Activated naive CD8-positive, alpha-beta T cell (primary cell): ENCODE data around the gene GOSR2.

Source experiments
- H3K27ac Mint-ChIP-seq: one replicate; pipeline ENCODE4 v1.8.0; 2021; ENCODE audit warnings: mixed read lengths
- H3K27me3 Mint-ChIP-seq: one replicate; pipeline ENCODE4 v1.8.0; 2021; ENCODE audit warnings: mixed read lengths
- H3K36me3 Mint-ChIP-seq: one replicate; pipeline ENCODE4 v1.8.0; 2021; ENCODE audit warnings: mixed read lengths
- H3K4me1 Mint-ChIP-seq: one replicate; pipeline ENCODE4 v1.8.0; 2021; ENCODE audit warnings: low read depth, mixed read lengths
- H3K4me3 Mint-ChIP-seq: one replicate; pipeline ENCODE4 v1.8.0; 2021; ENCODE audit warnings: mild to moderate bottlenecking, mixed read lengths
- H3K9me3 Mint-ChIP-seq: one replicate; pipeline ENCODE4 v1.8.0; 2021; ENCODE audit warnings: low read depth, mixed read lengths

GOSR2 gene

GRCh38 chr17:46922804-46923635 is at the start of gene GOSR2:
TSS of gene GOSR2 (plus strand) at chr17:46923160. CDS start at chr17:46923193, 33 bp downstream.
- peaks cover 51% of the 10 kb centered on the region for H3K4me1 Mint-ChIP-seq
- H3K9me3 Mint-ChIP-seq, result no peaks in the 10 kb centered on the region
- peaks cover 2% of the 10 kb centered on the region for H3K36me3 Mint-ChIP-seq
- H3K4me3 Mint-ChIP-seq, result peak within 1 kb of the TSS; percentile 97
- H3K27ac Mint-ChIP-seq, result peak within 1 kb of the TSS; percentile 100
- H3K27me3 Mint-ChIP-seq, result no peaks in the 10 kb centered on the region

GRCh38 chr17:46873941-46874645 is 48.9 kb upstream of the GOSR2 start:
- no peaks in the 10 kb centered on the region for H3K9me3 Mint-ChIP-seq
- H3K36me3 Mint-ChIP-seq, result no peaks in the 10 kb centered on the region
- no peak overlapping the region for H3K27ac Mint-ChIP-seq
- no peak overlapping the region for H3K4me3 Mint-ChIP-seq
- no peaks in the 10 kb centered on the region for H3K27me3 Mint-ChIP-seq
- H3K4me1 Mint-ChIP-seq, result peaks cover 8% of the 10 kb centered on the region

- Mint-ChIP-seq H3K4me3 (no peak overlapping the region), H3K36me3 (no peaks in the 10 kb centered on the region), H3K27ac (no peak overlapping the region)
These were observed 48.1 kb upstream of the GOSR2 start for GRCh38 chr17:46874906-46875305.

GRCh38 chr17:46875849-46876352 is 47.1 kb upstream of the GOSR2 start:
- Mint-ChIP-seq H3K27ac (no peak overlapping the region), H3K4me1 (peaks cover 8% of the 10 kb centered on the region), H3K4me3 (no peak overlapping the region), H3K9me3 (no peaks in the 10 kb centered on the region), H3K27me3 (no peaks in the 10 kb centered on the region), H3K36me3 (no peaks in the 10 kb centered on the region)

More at GRCh38 chr17:46874906-46875305, 48.1 kb upstream of the GOSR2 start:
- Mint-ChIP-seq H3K27me3 (no peaks in the 10 kb centered on the region), H3K4me1 (peaks cover 8% of the 10 kb centered on the region), H3K9me3 (no peaks in the 10 kb centered on the region)

GRCh38 chr17:46876353-46876887 is 46.5 kb upstream of the GOSR2 start:
- H3K27ac Mint-ChIP-seq, result no peak overlapping the region
- H3K4me1 Mint-ChIP-seq, result peaks cover 8% of the 10 kb centered on the region
- H3K27me3 Mint-ChIP-seq, result no peaks in the 10 kb centered on the region
- H3K36me3 Mint-ChIP-seq, result no peaks in the 10 kb centered on the region
- H3K4me3 Mint-ChIP-seq, result no peak overlapping the region
- H3K9me3 Mint-ChIP-seq, result no peaks in the 10 kb centered on the region

GRCh38 chr17:46876926-46877325 is 46.0 kb upstream of the GOSR2 start:
- Mint-ChIP-seq H3K36me3 (no peaks in the 10 kb centered on the region), H3K27ac (no peak overlapping the region), H3K27me3 (no peaks in the 10 kb centered on the region), H3K9me3 (no peaks in the 10 kb centered on the region), H3K4me1 (peaks cover 8% of the 10 kb centered on the region), H3K4me3 (no peak overlapping the region)

- Mint-ChIP-seq H3K4me3 (no peak overlapping the region), H3K9me3 (no peaks in the 10 kb centered on the region), H3K4me1 (peaks cover 8% of the 10 kb centered on the region), H3K27me3 (no peaks in the 10 kb centered on the region), H3K27ac (no peak overlapping the region), H3K36me3 (no peaks in the 10 kb centered on the region)
These were observed 45.5 kb upstream of the GOSR2 start for GRCh38 chr17:46877466-46877865.

GRCh38 chr17:46878055-46878454 is 44.9 kb upstream of the GOSR2 start:
- Mint-ChIP-seq H3K4me3 (no peak overlapping the region), H3K27ac (no peak overlapping the region), H3K36me3 (no peaks in the 10 kb centered on the region), H3K27me3 (no peaks in the 10 kb centered on the region), H3K9me3 (no peaks in the 10 kb centered on the region), H3K4me1 (peaks cover 8% of the 10 kb centered on the region)

- Mint-ChIP-seq H3K4me1 (peaks cover 8% of the 10 kb centered on the region), H3K27ac (no peak overlapping the region), H3K9me3 (no peaks in the 10 kb centered on the region), H3K4me3 (no peak overlapping the region), H3K36me3 (no peaks in the 10 kb centered on the region), H3K27me3 (no peaks in the 10 kb centered on the region)
These were observed 43.9 kb upstream of the GOSR2 start for GRCh38 chr17:46879101-46879500.

- H3K27me3 Mint-ChIP-seq, result peaks cover 1% of the 10 kb centered on the region
- no peaks in the 10 kb centered on the region for H3K9me3 Mint-ChIP-seq
- H3K36me3 Mint-ChIP-seq, result no peaks in the 10 kb centered on the region
- H3K4me1 Mint-ChIP-seq, result peaks cover 8% of the 10 kb centered on the region
- H3K4me3 Mint-ChIP-seq, result no peak overlapping the region
- no peak overlapping the region for H3K27ac Mint-ChIP-seq
These were observed 41.9 kb upstream of the GOSR2 start for GRCh38 chr17:46881015-46881414.

GRCh38 chr17:46882666-46883065 is 40.3 kb upstream of the GOSR2 start:
- Mint-ChIP-seq H3K4me1 (peaks cover 2% of the 10 kb centered on the region), H3K36me3 (no peaks in the 10 kb centered on the region), H3K4me3 (no peak overlapping the region), H3K27me3 (peaks cover 2% of the 10 kb centered on the region), H3K27ac (no peak overlapping the region), H3K9me3 (no peaks in the 10 kb centered on the region)

GRCh38 chr17:46883871-46884520 is 39.0 kb upstream of the GOSR2 start:
- no peaks in the 10 kb centered on the region for H3K4me1 Mint-ChIP-seq
- H3K27me3 Mint-ChIP-seq, result peaks cover 2% of the 10 kb centered on the region
- no peak overlapping the region for H3K27ac Mint-ChIP-seq
- H3K36me3 Mint-ChIP-seq, result no peaks in the 10 kb centered on the region
- H3K4me3 Mint-ChIP-seq, result no peak overlapping the region
- no peaks in the 10 kb centered on the region for H3K9me3 Mint-ChIP-seq

- Mint-ChIP-seq H3K36me3 (no peaks in the 10 kb centered on the region), H3K4me1 (no peaks in the 10 kb centered on the region), H3K27ac (no peak overlapping the region), H3K4me3 (no peak overlapping the region), H3K9me3 (no peaks in the 10 kb centered on the region), H3K27me3 (peaks cover 2% of the 10 kb centered on the region)
These were observed 38.4 kb upstream of the GOSR2 start for GRCh38 chr17:46884552-46884951.

- no peaks in the 10 kb centered on the region for H3K36me3 Mint-ChIP-seq
- peaks cover 2% of the 10 kb centered on the region for H3K27me3 Mint-ChIP-seq
- H3K9me3 Mint-ChIP-seq, result no peaks in the 10 kb centered on the region
- no peak overlapping the region for H3K4me3 Mint-ChIP-seq
- no peaks in the 10 kb centered on the region for H3K4me1 Mint-ChIP-seq
- H3K27ac Mint-ChIP-seq, result no peak overlapping the region
These were observed 37.3 kb upstream of the GOSR2 start for GRCh38 chr17:46885415-46886309.
